Measurements from ENCODE around the gene CLCA2.

CLCA2 gene

GRCh38 chr1:86423873-86424272 is at the start of gene CLCA2:
Gene CLCA2 (plus strand): TSS chr1:86424171. CDS start chr1:86424248, 77 bp downstream.
- DNase-seq: no peak

- DNase-seq: no peak
Measured at GRCh38 chr1:86375688-86376087, 48.3 kb upstream of the CLCA2 start.

- no peak for DNase-seq
Measured at GRCh38 chr1:86377341-86377740, 46.6 kb upstream of the CLCA2 start.

GRCh38 chr1:86378813-86379212 is 45.2 kb upstream of the CLCA2 start:
- no peak for DNase-seq

GRCh38 chr1:86380257-86380861 is 43.6 kb upstream of the CLCA2 start:
- DNase-seq: no peak

GRCh38 chr1:86381223-86381622 is 42.7 kb upstream of the CLCA2 start:
- DNase-seq: no peak

- no peak for DNase-seq
Measured at GRCh38 chr1:86382878-86383277, 41.1 kb upstream of the CLCA2 start.

GRCh38 chr1:86387916-86388627 is 35.9 kb upstream of the CLCA2 start:
- no peak for DNase-seq

GRCh38 chr1:86388777-86389176 is 35.2 kb upstream of the CLCA2 start:
- no peak for DNase-seq

GRCh38 chr1:86389307-86389706 is 34.7 kb upstream of the CLCA2 start:
- no peak for DNase-seq

GRCh38 chr1:86394416-86394815 is 29.6 kb upstream of the CLCA2 start:
- no peak for DNase-seq

- peak; percentile 81 for DNase-seq
Measured at GRCh38 chr1:86395751-86396497, 28.0 kb upstream of the CLCA2 start, which contains the start of gene ODF2L. Gene ODF2L (minus strand): TSS chr1:86396323. CDS start chr1:86387027, 9,296 bp downstream.

GRCh38 chr1:86396498-86396890 is 27.5 kb upstream of the CLCA2 start:
- DNase-seq: no peak

GRCh38 chr1:86409416-86410021 is 14.5 kb upstream of the CLCA2 start:
- no peak for DNase-seq

- no peak for DNase-seq
Measured at GRCh38 chr1:86410879-86411278, 13.1 kb upstream of the CLCA2 start.

GRCh38 chr1:86416343-86416742 is 7.6 kb upstream of the CLCA2 start:
- DNase-seq: no peak

- no peak for DNase-seq
Measured at GRCh38 chr1:86419277-86419903, 4.6 kb upstream of the CLCA2 start.

GRCh38 chr1:86421601-86422280 is 2.2 kb upstream of the CLCA2 start:
- no peak for DNase-seq

GRCh38 chr1:86423473-86423872 is 498 bp upstream of the CLCA2 start:
- DNase-seq: peak; percentile 30

- no peak for DNase-seq
Measured at GRCh38 chr1:86429122-86429725, 5.3 kb downstream of the CLCA2 start.

- peak; percentile 95 for DNase-seq
Measured at GRCh38 chr1:86429835-86430234, 5.9 kb downstream of the CLCA2 start.

GRCh38 chr1:86430376-86430775 is 6.4 kb downstream of the CLCA2 start:
- DNase-seq: no peak

All from NCI-H226 (cell line).